Fibroblast of skin of back (primary cell): ENCODE results near the gene JAG1.
A peak's percentile ranks its signal among the peaks of the same experiment; 100 is the strongest.

Source experiments
- DNase-seq: peaks from one replicate; pipeline ENCODE4 v3.0.0-alpha.2; 2013

Gene JAG1

GRCh38 chr20:10699489-10699888, 25.7 kb upstream of the JAG1 start:
- no peak for DNase-seq

DNA sequence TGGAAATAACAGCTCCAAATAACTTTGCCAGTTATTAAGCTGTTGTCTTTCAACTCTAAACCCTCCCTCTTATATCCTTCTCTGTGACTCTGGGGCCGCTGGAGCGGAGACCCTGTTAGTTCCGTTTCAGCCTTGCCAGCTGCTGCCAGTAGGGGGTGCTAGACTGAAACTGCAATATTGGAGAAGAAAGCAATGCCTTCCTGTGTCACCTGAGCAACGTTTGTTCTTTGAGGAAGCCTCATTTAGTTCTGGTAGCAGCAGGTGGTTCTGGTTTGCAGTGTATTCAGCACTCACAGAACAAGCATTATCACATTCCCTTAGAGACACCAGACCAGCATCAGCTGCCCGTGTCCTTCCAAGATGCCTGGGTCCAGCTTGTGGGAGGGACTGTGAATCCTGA, 22.9 kb upstream of the JAG1 start:
- no peak for DNase-seq

DNA sequence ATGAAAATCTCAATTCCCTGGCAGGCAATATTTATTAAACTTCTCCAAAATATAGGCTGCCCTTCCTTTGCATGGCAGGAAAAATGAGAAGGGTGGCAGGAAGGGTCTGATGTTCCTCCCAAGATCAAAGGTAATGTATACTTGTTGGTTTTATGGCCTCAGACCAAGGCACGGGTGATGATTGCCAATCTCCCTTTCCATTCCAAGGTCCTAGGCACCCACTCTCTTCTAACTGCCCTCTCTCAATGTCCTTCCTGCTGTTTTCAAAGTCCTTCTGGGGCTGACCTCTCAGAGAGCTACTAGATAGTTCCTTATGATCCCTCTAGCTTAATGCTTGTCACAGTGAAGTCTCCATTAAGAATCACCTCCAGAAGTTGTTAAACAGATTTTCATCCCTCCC, 15.6 kb upstream of the JAG1 start:
- DNase-seq: no peak

GRCh38 chr20:10687895-10688294, 14.1 kb upstream of the JAG1 start:
- no peak for DNase-seq

DNA sequence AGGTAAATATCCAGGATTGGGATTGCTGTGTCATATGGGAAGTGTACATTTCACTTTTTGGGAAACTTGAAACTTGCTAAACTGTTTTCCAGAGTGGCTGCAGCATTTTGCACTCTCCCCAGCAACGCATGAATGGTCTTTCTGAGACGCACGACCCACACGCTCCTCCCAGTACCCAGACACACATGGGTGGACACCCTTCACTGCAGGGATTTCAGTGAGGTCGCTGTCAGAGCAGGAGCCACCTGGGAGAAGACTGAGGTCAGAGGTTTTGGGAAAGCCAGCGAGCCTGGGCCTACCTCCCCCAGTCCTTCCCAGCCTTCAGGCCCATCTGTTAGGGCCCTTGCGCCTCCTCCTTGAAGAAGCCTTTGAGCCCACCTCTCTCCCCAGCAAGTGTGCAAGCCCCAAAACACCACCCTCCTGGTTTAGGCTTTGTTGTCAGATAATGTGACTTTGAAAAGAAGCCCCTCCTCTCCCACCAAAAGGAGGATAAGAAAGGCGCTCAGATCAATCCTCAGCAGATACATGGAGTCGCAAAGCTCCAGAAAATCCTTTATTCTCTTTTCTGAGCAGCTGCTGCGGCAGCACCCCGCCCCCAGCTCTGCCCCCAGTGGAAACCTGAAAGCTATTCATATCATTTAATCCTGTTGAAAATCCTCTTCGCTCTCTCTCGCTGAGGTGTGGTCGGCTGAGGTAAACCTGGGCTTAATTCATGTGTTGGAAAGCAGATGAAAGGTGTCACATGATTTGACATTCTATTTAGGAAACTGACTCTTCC, 12.7 kb upstream of the JAG1 start:
- no peak for DNase-seq

- no peak for DNase-seq
Measured at GRCh38 chr20:10683537-10683936, 9.7 kb upstream of the JAG1 start.

- DNase-seq: no peak
Measured at GRCh38 chr20:10682939-10683338, 9.1 kb upstream of the JAG1 start.

DNA sequence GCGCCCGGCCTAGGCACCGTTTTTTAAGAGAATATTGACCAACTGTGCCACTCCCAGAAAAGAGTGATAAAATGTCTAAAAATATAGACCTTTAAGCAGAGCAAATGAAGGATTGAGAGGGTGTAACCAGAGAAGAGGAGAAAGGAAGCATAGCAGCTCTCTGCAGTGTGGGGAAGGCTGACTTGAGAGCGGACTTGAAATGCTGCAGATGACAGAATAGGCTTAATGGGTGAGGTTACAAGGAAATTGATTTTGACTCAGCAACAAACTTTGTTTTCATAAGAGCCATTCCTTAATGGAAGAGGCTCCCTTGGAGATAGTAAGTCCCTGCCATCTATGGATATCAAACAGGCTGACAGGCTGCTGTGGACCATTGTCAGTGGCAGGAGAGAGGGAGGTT, 7.7 kb upstream of the JAG1 start:
- DNase-seq: peak; percentile 67

GRCh38 chr20:10680571-10680970, 6.8 kb upstream of the JAG1 start:
- DNase-seq: no peak

- DNase-seq: peak; percentile 89
Measured at GRCh38 chr20:10679269-10679668, 5.5 kb upstream of the JAG1 start.

GRCh38 chr20:10676518-10676917, 2.7 kb upstream of the JAG1 start:
- DNase-seq: no peak

GRCh38 chr20:10675450-10675848, 1.6 kb upstream of the JAG1 start:
- no peak for DNase-seq

GRCh38 chr20:10674684-10675449, 1.1 kb upstream of the JAG1 start:
- peak; percentile 85 for DNase-seq

GRCh38 chr20:10673176-10673841, 490 bp downstream of the JAG1 start:
- no peak for DNase-seq

- DNase-seq: peak; percentile 39
Measured at GRCh38 chr20:10672624-10673127, 1.1 kb downstream of the JAG1 start.

GRCh38 chr20:10671919-10672623, 1.7 kb downstream of the JAG1 start:
- no peak for DNase-seq

- peak; percentile 96 for DNase-seq
Measured at GRCh38 chr20:10671221-10671918, 2.4 kb downstream of the JAG1 start.

GRCh38 chr20:10670501-10671220, 3.1 kb downstream of the JAG1 start:
- DNase-seq: peak; percentile 46

- no peak for DNase-seq
Measured at GRCh38 chr20:10669843-10670446, 3.9 kb downstream of the JAG1 start.

DNA sequence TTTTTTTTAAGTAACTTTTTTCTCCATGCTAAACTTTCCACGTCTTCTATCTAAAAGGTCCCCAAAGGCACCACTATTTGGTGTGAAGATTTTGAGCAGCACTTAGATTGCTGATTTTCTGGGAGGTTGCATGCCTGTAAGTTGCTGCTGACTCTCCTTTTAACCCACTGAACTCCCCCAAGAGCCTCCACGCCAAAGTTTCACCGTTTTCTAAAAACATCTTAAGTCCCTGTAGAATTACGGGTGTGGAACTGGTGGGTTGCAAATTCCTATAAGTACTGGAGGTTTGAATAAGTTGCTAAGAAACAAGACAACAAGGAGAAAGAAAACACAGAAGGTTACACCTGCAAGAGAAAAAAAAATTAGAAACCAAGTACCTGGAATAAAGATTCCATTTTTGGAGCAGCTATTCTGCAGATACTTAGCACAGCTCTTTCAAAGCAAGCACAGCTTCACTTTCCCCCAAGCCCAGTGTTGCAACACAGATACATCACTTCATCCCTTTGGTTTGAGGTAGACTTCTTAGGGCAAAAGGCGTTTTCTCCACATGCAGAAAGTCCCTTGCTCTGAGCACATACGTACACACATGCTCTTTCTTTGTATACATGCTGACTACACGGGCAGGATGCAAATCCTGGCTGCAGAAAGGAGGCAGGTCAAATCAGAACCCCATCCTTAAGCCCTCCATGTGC, 5.0 kb downstream of the JAG1 start:
- DNase-seq: no peak
